Mesodermal cell (in vitro differentiated cells): Measurements from ENCODE around the gene MRPL14.

Experiments used
- H3K27ac ChIP-seq: 2 replicates; pipeline ENCODE4 v1.7.0; 2013; ENCODE audit warnings: mild to moderate bottlenecking, low read depth, low read length, moderate library complexity; ENCODE audit not compliant: severe bottlenecking
- H3K36me3 ChIP-seq: 2 replicates; pipeline ENCODE4 v1.7.1; 2013; ENCODE audit warnings: mild to moderate bottlenecking, low read length, moderate library complexity; ENCODE audit not compliant: control insufficient read depth, insufficient read depth
- H3K4me1 ChIP-seq: one replicate; pipeline ENCODE4 v1.7.1; 2013; ENCODE audit warnings: mild to moderate bottlenecking, low read length; ENCODE audit not compliant: insufficient read depth, control insufficient read depth, poor library complexity, severe bottlenecking
- H3K4me3 ChIP-seq: 2 replicates; pipeline ENCODE4 v1.7.0; 2013; ENCODE audit warnings: low read length, control low read depth, mild to moderate bottlenecking; ENCODE audit not compliant: insufficient read depth, poor library complexity, severe bottlenecking; ENCODE audit errors: extremely low read depth
- H3K9me3 ChIP-seq: 2 replicates; pipeline ENCODE4 v1.7.1; 2013; ENCODE audit warnings: mild to moderate bottlenecking, low read length, moderate library complexity; ENCODE audit not compliant: control insufficient read depth
- WGBS, 2 experiments: methylation state at CpG; one replicate each; pipeline ENCODE4 v1.1.5; 2013; ENCODE audit warnings: missing lambda C conversion rate in 2 of 2; ENCODE audit not compliant: insufficient coverage in 2 of 2; 5-methylcytosine and 5-hydroxymethylcytosine counted together

Gene MRPL14

GRCh38 chr6:44078219-44078826 lies 48.9 kb downstream of the MRPL14 start:
- Histone ChIP-seq H3K36me3 (no peaks in the 10 kb centered on the region), H3K9me3 (no peaks in the 10 kb centered on the region), H3K4me1 (peaks cover 8% of the 10 kb centered on the region), H3K4me3 (no peak overlapping the region), H3K27ac (no peak overlapping the region)
- 89 to 98% methylated on average over 3 to 5 of the region's 6 CpGs for WGBS, 2 experiments

GRCh38 chr6:44077214-44077946 lies 49.9 kb downstream of the MRPL14 start:
- H3K9me3 ChIP-seq: no peaks in the 10 kb centered on the region
- 83 to 100% methylated on average over 1 of the region's 8 CpGs for WGBS, 2 experiments
- no peaks in the 10 kb centered on the region for H3K36me3 ChIP-seq
- no peak overlapping the region for H3K4me3 ChIP-seq
- no peak overlapping the region for H3K27ac ChIP-seq
- H3K4me1 ChIP-seq: peaks cover 13% of the 10 kb centered on the region

GRCh38 chr6:44076356-44077213 lies 50.7 kb downstream of the MRPL14 start:
- WGBS, 2 experiments: 13% methylated on average over 31 to 41 of the region's 49 CpGs
- no peak overlapping the region for H3K27ac ChIP-seq
- H3K4me1 ChIP-seq: peaks cover 13% of the 10 kb centered on the region
- no peaks in the 10 kb centered on the region for H3K9me3 ChIP-seq
- no peaks in the 10 kb centered on the region for H3K36me3 ChIP-seq
- H3K4me3 ChIP-seq: no peak overlapping the region

GRCh38 chr6:44075647-44076355 lies 51.5 kb downstream of the MRPL14 start:
- no peaks in the 10 kb centered on the region for H3K9me3 ChIP-seq
- H3K4me1 ChIP-seq: peaks cover 13% of the 10 kb centered on the region
- 100% methylated on average over 1 of the region's 2 CpGs for WGBS, 2 experiments
- no peaks in the 10 kb centered on the region for H3K36me3 ChIP-seq
- no peak overlapping the region for H3K4me3 ChIP-seq
- no peak overlapping the region for H3K27ac ChIP-seq

- Histone ChIP-seq H3K4me1 (peaks cover 13% of the 10 kb centered on the region), H3K36me3 (no peaks in the 10 kb centered on the region), H3K4me3 (no peak overlapping the region), H3K9me3 (no peaks in the 10 kb centered on the region), H3K27ac (no peak overlapping the region)
- WGBS, 2 experiments: 55 to 79% methylated on average over 4 to 8 of the region's 9 CpGs
These were observed 52.2 kb downstream of the MRPL14 start for GRCh38 chr6:44074813-44075646.

GRCh38 chr6:44074439-44074812 lies 52.8 kb downstream of the MRPL14 start:
- Histone ChIP-seq H3K4me3 (no peak overlapping the region), H3K4me1 (peaks cover 13% of the 10 kb centered on the region), H3K27ac (no peak overlapping the region), H3K9me3 (no peaks in the 10 kb centered on the region), H3K36me3 (no peaks in the 10 kb centered on the region)
- WGBS, 2 experiments: 0 to 11% methylated on average over 6 to 11 of the region's 13 CpGs

- peaks cover 13% of the 10 kb centered on the region for H3K4me1 ChIP-seq
- 26 to 27% methylated on average over 13 to 24 of the region's 25 CpGs for WGBS, 2 experiments
These were observed 53.4 kb downstream of the MRPL14 start for GRCh38 chr6:44073612-44074438.

GRCh38 chr6:44072959-44073611 lies 54.2 kb downstream of the MRPL14 start:
- no peaks in the 10 kb centered on the region for H3K36me3 ChIP-seq
- 4 to 9% methylated on average over 28 to 33 of the region's 55 CpGs for WGBS, 2 experiments
- H3K9me3 ChIP-seq: no peaks in the 10 kb centered on the region
- H3K4me1 ChIP-seq: peaks cover 13% of the 10 kb centered on the region
- H3K27ac ChIP-seq: no peak overlapping the region
- H3K4me3 ChIP-seq: peak overlapping the region; percentile 24

More at GRCh38 chr6:44073612-44074438, 53.4 kb downstream of the MRPL14 start:
- Histone ChIP-seq H3K36me3 (no peaks in the 10 kb centered on the region), H3K27ac (no peak overlapping the region), H3K4me3 (peak overlapping the region; percentile 24), H3K9me3 (no peaks in the 10 kb centered on the region)

GRCh38 chr6:44072452-44072958 lies 54.7 kb downstream of the MRPL14 start:
- Histone ChIP-seq H3K4me3 (peak overlapping the region; percentile 24), H3K4me1 (peaks cover 16% of the 10 kb centered on the region), H3K36me3 (no peaks in the 10 kb centered on the region), H3K9me3 (no peaks in the 10 kb centered on the region), H3K27ac (no peak overlapping the region)
- WGBS, 2 experiments: 100% methylated on average over 1 of the region's 4 CpGs; no CpG with 5 or more reads in 1 of the 2 experiments
